K562 (cell line): ENCODE data around the gene CCR5AS.

ENCODE experiments used
- ARID1B ChIP-seq: fragments of 450-650 bp; IDR thresholded peaks from 2 replicates; pipeline ENCODE4 v1.6.1; 2016; ENCODE audit warnings: antibody characterized with exemption, mild to moderate bottlenecking, inconsistent platforms
- ARID3A ChIP-seq: IDR thresholded peaks from 2 replicates; pipeline ENCODE4 v1.6.1; 2012; ENCODE audit warnings: low read depth, low read length, improper control_type of control experiment, borderline replicate concordance
- BACH1 ChIP-seq: fragments of 200-800 bp; sonication (Bioruptor generic); IDR thresholded peaks from 2 replicates; pipeline ENCODE4 v1.6.1; 2016; ENCODE audit warnings: missing genetic modification characterization, missing compliant biosample characterization
- CUX1 ChIP-seq: fragments of 200-800 bp; sonication (Bioruptor generic); IDR thresholded peaks from 2 replicates; pipeline ENCODE4 v1.6.1; 2016; ENCODE audit warnings: missing genetic modification characterization, missing compliant biosample characterization
- DEAF1 ChIP-seq: fragments of 450-650 bp; formaldehyde crosslinking; IDR thresholded peaks from 2 replicates; pipeline ENCODE4 v1.4.0; 2020; ENCODE audit warnings: mild to moderate bottlenecking, moderate library complexity
- EP400 ChIP-seq: fragments of 450-650 bp; IDR thresholded peaks from 2 replicates; pipeline ENCODE4 v1.6.1; 2017; ENCODE audit warnings: antibody characterized with exemption, mild to moderate bottlenecking, moderate library complexity
- GABPB1 ChIP-seq: sonication (generic); formaldehyde crosslinking; IDR thresholded peaks from 2 replicates; pipeline ENCODE4 v1.8.0; 2022; ENCODE audit warnings: mild to moderate bottlenecking, missing genetic modification reagents
- MCM2 ChIP-seq: fragments of 450-650 bp; IDR thresholded peaks from 2 replicates; pipeline ENCODE4 v1.6.1; 2017; ENCODE audit warnings: low read depth, mild to moderate bottlenecking
- MYBL2 ChIP-seq, 2 experiments: fragments of 450-650 bp in 1 of 2; sonication (generic) in 1 of 2; formaldehyde crosslinking in 1 of 2; IDR thresholded peaks; 2 replicates each; pipeline versions ENCODE4 v1.6.1 to v1.8.1; 2017 to 2022; ENCODE audit warnings: borderline replicate concordance in 1 of 2, inconsistent platforms in 1 of 2, low read depth in 1 of 2, mild to moderate bottlenecking in 1 of 2, missing genetic modification reagents in 1 of 2, moderate library complexity in 1 of 2
- NCOR1 ChIP-seq: fragments of 450-650 bp; IDR thresholded peaks from 2 replicates; pipeline ENCODE4 v1.6.1; 2016; ENCODE audit warnings: mild to moderate bottlenecking, moderate library complexity
- NFIC ChIP-seq: fragments of 450-650 bp; IDR thresholded peaks from 2 replicates; pipeline ENCODE4 v1.6.1; 2017; ENCODE audit warnings: mild to moderate bottlenecking, inconsistent platforms
- PTBP1 ChIP-seq: fragments of 200-400 bp; formaldehyde crosslinking; IDR thresholded peaks from 2 replicates; pipeline ENCODE4 v1.6.1; 2017; ENCODE audit warnings: low read depth, low read length
- RCOR1 ChIP-seq, 2 experiments: IDR thresholded peaks; 2 replicates each; pipeline ENCODE4 v1.6.1; 2012; ENCODE audit warnings: low read depth in 2 of 2, low read length in 2 of 2, borderline replicate concordance in 1 of 2, improper control_type of control experiment in 1 of 2
- TEAD1 ChIP-seq, 2 experiments: fragments of 450-650 bp in 1 of 2; sonication (generic) in 1 of 2; formaldehyde crosslinking; IDR thresholded peaks; 2 replicates each; pipeline versions ENCODE4 v1.4.0 to v1.8.0; 2020 to 2022; ENCODE audit warnings: mild to moderate bottlenecking in 2 of 2, missing genetic modification reagents in 1 of 2
- TEAD4 ChIP-seq, 2 experiments: sonication (generic) in 1 of 2; formaldehyde crosslinking in 1 of 2; IDR thresholded peaks; 2 replicates each; pipeline versions ENCODE4 v1.6.1 to v1.8.0; 2012 to 2022; ENCODE audit warnings: borderline replicate concordance in 1 of 2, inconsistent platforms in 1 of 2, low read length in 1 of 2, mild to moderate bottlenecking in 1 of 2, missing genetic modification reagents in 1 of 2
- TFAM ChIP-seq: fragments of 250-450 bp; sonication (Bioruptor Pico); conservative IDR thresholded peaks from 2 replicates; pipeline ENCODE4 v1.5.0; 2021; ENCODE audit warnings: mild to moderate bottlenecking, moderate library complexity
- YBX1 ChIP-seq: fragments of 450-650 bp; IDR thresholded peaks from 2 replicates; pipeline ENCODE4 v1.7.1; 2016; ENCODE audit warnings: mild to moderate bottlenecking
- ZNF184 ChIP-seq: sonication (generic); formaldehyde crosslinking; IDR thresholded peaks from 2 replicates; pipeline ENCODE4 v1.5.0; 2020; ENCODE audit warnings: missing genetic modification reagents
- ZNF57 ChIP-seq: fragments of 450-650 bp; formaldehyde crosslinking; IDR thresholded peaks from 2 replicates; pipeline ENCODE4 v1.4.0; 2020; ENCODE audit warnings: mild to moderate bottlenecking, moderate library complexity

Gene CCR5AS

DNA sequence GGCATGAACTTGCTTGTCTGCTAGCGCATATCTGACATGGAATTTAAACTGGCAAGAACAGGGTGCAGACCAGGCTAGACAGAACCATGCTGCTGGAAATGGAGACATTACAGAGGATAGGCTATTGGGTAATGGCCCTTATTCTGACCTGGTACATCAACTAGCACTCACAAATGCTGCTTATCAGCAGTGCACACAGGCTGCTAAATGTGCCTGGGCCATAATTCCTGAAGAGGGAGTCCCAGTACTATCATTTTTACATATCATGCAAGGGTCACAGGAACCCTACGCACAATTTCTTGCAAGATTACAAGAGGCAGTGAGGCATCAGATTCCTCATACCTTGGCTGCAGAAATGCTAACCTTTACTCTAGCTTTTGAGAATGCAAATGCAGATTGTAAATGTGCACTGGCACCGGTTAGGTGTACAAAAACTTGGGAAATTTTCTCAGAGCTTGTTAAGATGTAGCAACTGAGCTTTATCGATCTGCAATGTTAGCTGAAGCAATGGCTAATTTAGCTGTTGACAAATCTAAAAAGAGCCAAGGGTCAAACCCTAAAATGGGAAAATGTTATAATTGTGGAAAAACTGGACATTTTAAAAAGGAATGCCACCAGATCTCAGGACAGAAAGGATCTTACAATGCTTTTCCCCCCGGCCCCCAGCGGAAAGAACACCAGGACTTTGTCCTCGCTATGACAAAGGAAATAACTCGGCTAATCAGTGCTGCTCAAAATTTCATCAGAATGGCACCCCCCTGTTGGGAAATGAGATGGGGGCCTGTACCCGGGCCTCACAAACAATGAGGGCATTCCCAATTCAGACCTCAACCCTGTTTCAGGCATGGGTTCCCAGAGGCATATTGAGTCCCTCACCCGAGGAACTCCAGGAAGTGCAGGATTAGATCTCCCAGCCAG, 21.3 kb upstream of the CCR5AS start (continued):
- peak; percentile 76 for TF ChIP-seq ARID1B
- TF ChIP-seq MCM2, result no peak
- no peak for TF ChIP-seq TEAD1 (CRISPR knock-in tag; IDR thresholded peaks at IDR 0.05)
- no peak for TF ChIP-seq MYBL2 (IDR thresholded peaks at IDR 0.05; ENCODE audit: low read depth)
- no peak for TF ChIP-seq MYBL2 (CRISPR knock-in tag; IDR thresholded peaks at IDR 0.05; ENCODE audit: borderline replicate concordance)
- TF ChIP-seq ZNF57, result 0 out of 2 replicates have a peak, but pooled peaks have one; percentile 47
- TF ChIP-seq NFIC, result peak; percentile 17; the same call in 1 of the 2 replicates
- TF ChIP-seq TFAM (CRISPR knock-in tag), result no peak
- TF ChIP-seq TEAD4 (IDR thresholded peaks at IDR 0.05; ENCODE audit: low read length), result peak; percentile 73
- no peak for TF ChIP-seq TEAD4 (CRISPR knock-in tag; IDR thresholded peaks at IDR 0.05; ENCODE audit: borderline replicate concordance)
- TF ChIP-seq CUX1 (CRISPR knock-in tag), result no peak
- TF ChIP-seq DEAF1 (CRISPR knock-in tag), result peak; percentile 70
- TF ChIP-seq NCOR1, result peak; percentile 64; the same call in 1 of the 2 replicates
- no peak for TF ChIP-seq GABPB1 (CRISPR knock-in tag)
- no peak for TF ChIP-seq EP400
- no peak for TF ChIP-seq YBX1
- peak in 1 of 2 experiments; percentile 65; a peak in 1 of 4 replicates for TF ChIP-seq RCOR1 (IDR thresholded peaks at IDR 0.05; ENCODE audit: borderline replicate concordance in 1 of 2, low read depth in 2 of 2, low read length in 2 of 2)
- no peak for TF ChIP-seq BACH1 (tag)
- TF ChIP-seq ZNF184 (CRISPR knock-in tag), result no peak
- peak; percentile 8; the same call in 1 of the 2 replicates for TF ChIP-seq ARID3A
- no peak for TF ChIP-seq PTBP1
